Cardiac muscle cell (in vitro differentiated cells and primary cell): ENCODE data around the gene PCDH1. TPM values are rescaled to one million over a fixed set of nuclear protein-coding genes. Genes with fewer than 3 reads are reported as not detected.

Experiments used
- DNase-seq, 2 donors: peaks; one replicate each; pipeline versions ENCODE4 v3.0.0 to v3.0.0-alpha.2; 2010 to 2017; ENCODE audit warnings: low read depth in 1 of 2, low spot score in 1 of 2
- H3K27ac ChIP-seq: fragments of 200-600 bp; sonication (generic); 2 replicates; pipeline ENCODE4 v1.5.1; 2016
- H3K27me3 ChIP-seq: fragments of 200-600 bp; sonication (generic); 2 replicates; pipeline ENCODE4 v1.6.0; 2016; ENCODE audit warnings: control low read depth
- H3K36me3 ChIP-seq: fragments of 200-600 bp; sonication (generic); 2 replicates; pipeline ENCODE4 v1.5.1; 2016; ENCODE audit warnings: control low read depth
- H3K4me1 ChIP-seq: fragments of 200-600 bp; sonication (generic); 2 replicates; pipeline ENCODE4 v1.8.1; 2017; ENCODE audit warnings: low read depth, mild to moderate bottlenecking, mixed run types
- H3K4me3 ChIP-seq: fragments of 200-600 bp; sonication (generic); 2 replicates; pipeline ENCODE4 v1.5.1; 2016; ENCODE audit warnings: mild to moderate bottlenecking
- H3K9me3 ChIP-seq: fragments of 200-600 bp; sonication (generic); 2 replicates; pipeline ENCODE4 v1.5.1; 2017; ENCODE audit warnings: low read depth, mild to moderate bottlenecking, control low read depth
- polyA plus RNA-seq: library from polyadenylated mRNA; unstranded; fragments of >200 nt; fragmentation: Nextera tagmentation; extraction: Ambion mirVana; gene quantifications from 2 replicates; pipeline ENCODE4 v1.2.1, GENCODE V29; 2016
- total RNA-seq: library from RNA; depleted of rRNA; stranded (reverse); fragments of >200 nt; gene quantifications from 2 replicates; pipeline ENCODE4 v1.2.3, GENCODE V29; 2016
- TF ChIP-seq, protein P1 (sequence below): IDR thresholded peaks from 2 replicates; pipeline ENCODE4 v1.5.1; 2012; ENCODE audit warnings: low read depth, mild to moderate bottlenecking, low read length

PCDH1 gene
- total and polyA plus RNA-seq, 2 experiments from 2014 or later: 0.63 to 0.77 TPM

DNA sequence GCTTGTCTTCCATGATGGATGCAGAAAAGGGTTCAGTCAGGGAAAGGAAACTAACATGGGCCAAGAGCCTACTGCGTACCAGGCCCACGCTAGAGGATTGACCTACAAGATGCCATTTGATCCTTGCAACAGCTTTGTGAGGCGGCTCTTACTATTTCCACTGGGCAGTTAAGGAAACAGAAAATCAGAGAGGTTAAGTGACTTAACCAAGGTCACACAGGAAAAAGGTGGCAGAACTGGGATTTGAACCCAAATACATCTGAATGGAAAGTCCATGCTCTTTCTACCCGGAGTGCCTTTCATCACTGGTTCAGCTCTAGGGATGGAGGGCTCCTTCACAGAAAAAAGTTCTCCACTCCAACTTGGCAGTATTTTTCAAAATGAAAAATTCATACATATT is 50.0 kb downstream of the PCDH1 start:
- H3K9me3 ChIP-seq: no peaks in the 10 kb centered on the region
- TF ChIP-seq, protein P1, sequence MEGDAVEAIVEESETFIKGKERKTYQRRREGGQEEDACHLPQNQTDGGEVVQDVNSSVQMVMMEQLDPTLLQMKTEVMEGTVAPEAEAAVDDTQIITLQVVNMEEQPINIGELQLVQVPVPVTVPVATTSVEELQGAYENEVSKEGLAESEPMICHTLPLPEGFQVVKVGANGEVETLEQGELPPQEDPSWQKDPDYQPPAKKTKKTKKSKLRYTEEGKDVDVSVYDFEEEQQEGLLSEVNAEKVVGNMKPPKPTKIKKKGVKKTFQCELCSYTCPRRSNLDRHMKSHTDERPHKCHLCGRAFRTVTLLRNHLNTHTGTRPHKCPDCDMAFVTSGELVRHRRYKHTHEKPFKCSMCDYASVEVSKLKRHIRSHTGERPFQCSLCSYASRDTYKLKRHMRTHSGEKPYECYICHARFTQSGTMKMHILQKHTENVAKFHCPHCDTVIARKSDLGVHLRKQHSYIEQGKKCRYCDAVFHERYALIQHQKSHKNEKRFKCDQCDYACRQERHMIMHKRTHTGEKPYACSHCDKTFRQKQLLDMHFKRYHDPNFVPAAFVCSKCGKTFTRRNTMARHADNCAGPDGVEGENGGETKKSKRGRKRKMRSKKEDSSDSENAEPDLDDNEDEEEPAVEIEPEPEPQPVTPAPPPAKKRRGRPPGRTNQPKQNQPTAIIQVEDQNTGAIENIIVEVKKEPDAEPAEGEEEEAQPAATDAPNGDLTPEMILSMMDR: no peak
- H3K4me3 ChIP-seq: no peak overlapping the region

DNA sequence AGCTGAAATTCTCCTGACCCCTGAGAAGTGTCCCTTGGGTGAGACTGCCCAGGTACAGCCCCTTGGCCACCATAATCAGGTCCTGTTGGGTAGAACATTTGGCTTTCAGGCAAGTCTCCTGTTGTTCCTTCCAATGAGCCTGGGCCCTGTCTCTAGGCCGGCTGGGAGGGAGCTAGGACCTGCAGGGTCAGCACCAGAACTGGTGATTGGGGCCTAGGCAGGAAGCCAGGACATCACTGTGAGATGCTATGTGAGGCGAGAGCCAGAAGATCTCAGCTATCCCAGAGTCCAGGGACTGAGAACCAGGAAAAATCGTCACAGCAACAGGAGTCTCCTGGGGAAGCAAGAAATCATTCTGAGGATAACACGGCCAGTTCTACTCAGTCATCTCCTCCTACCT is 51.5 kb downstream of the PCDH1 start:
- H3K4me1 ChIP-seq: no peaks in the 10 kb centered on the region
- H3K9me3 ChIP-seq: no peaks in the 10 kb centered on the region
- DNase-seq: no peak
- no peak overlapping the region for H3K4me3 ChIP-seq
- no peak overlapping the region for H3K27ac ChIP-seq
- H3K27me3 ChIP-seq: no peaks in the 10 kb centered on the region
- TF ChIP-seq, protein P1: no peak
- no peaks in the 10 kb centered on the region for H3K36me3 ChIP-seq

More for the DNA sequence above, 50.0 kb downstream of the PCDH1 start:
- Histone ChIP-seq H3K36me3 (no peaks in the 10 kb centered on the region), H3K4me1 (no peaks in the 10 kb centered on the region), H3K27me3 (no peaks in the 10 kb centered on the region), H3K27ac (no peak overlapping the region)
- no peak for DNase-seq

DNA sequence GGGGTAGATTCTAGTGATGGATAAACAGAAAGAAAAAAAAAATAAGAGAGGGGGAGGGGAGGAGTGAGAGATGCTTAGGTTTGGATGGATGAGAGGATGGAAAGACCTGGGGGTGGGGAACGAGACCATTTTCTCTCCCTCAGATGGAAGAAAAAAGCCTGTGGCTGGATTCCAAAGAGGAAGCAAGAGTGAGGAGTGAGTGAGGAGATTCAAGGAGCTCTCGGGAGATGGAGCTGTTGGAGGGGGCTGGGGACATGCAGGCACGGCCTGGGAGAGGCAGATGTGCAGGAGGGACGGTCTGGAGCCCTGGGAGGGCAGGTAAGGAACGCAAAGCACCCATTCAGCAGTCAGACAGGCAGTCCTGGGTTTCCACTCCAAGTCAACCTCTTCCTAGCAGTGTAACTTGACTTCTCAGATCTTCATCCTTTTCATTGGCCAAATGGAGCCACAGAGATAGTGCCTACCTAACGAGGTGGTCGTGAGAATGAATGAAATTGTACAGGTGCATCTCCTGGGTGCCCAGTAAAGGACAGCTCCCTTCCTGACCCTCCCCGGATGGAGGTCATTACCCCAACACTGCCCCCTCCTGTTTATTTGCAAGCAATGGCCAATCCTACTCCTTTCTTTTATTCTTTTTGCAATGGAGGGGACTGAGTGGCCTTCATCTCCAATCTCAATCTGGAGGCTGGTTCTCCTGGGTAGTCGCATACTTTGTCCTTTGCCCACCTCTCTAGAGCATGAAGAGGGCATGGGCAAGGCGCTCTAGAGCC is 52.2 kb downstream of the PCDH1 start:
- DNase-seq: peak in 1 of 2 donors; percentile 36

DNA sequence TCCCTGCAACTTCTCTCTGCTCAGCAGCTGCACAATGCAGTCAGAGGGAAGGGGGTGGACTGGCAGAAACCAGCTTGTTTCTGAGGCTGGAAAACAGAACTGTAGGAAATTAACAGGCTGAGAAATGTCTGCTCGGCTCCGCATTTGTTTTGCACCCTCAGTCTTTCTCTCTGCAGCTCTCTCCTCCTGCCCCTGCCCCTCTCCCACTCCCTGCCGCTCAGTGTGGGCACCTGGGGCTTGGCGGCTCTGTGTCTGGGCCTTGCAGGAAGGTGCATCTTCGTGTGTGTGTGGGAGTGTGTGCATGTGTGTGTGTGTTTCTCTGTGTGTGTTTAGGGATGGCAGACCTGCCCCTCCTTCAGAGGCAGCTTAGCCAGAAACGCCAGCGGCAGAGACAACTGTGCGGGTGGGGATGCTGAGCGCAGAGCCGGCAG is 53.0 kb downstream of the PCDH1 start:
- Histone ChIP-seq H3K27ac (no peak overlapping the region), H3K27me3 (no peaks in the 10 kb centered on the region)

More for the DNA sequence above, 52.2 kb downstream of the PCDH1 start:
- Histone ChIP-seq H3K4me3 (no peak overlapping the region), H3K27ac (no peak overlapping the region), H3K36me3 (no peaks in the 10 kb centered on the region), H3K9me3 (no peaks in the 10 kb centered on the region), H3K27me3 (no peaks in the 10 kb centered on the region), H3K4me1 (no peaks in the 10 kb centered on the region)
- TF ChIP-seq, protein P1: peak; percentile 44

GRCh38 chr5:141824717-141825116 is 53.5 kb downstream of the PCDH1 start:
- H3K4me3 ChIP-seq: no peak overlapping the region
- no peaks in the 10 kb centered on the region for H3K4me1 ChIP-seq
- no peak overlapping the region for H3K27ac ChIP-seq
- TF ChIP-seq, protein P1: no peak
- H3K36me3 ChIP-seq: no peaks in the 10 kb centered on the region
- no peaks in the 10 kb centered on the region for H3K9me3 ChIP-seq
- no peaks in the 10 kb centered on the region for H3K27me3 ChIP-seq
- no peak for DNase-seq

More for the DNA sequence above, 53.0 kb downstream of the PCDH1 start:
- Histone ChIP-seq H3K4me1 (no peaks in the 10 kb centered on the region), H3K4me3 (no peak overlapping the region), H3K9me3 (no peaks in the 10 kb centered on the region), H3K36me3 (no peaks in the 10 kb centered on the region)
- no peak for DNase-seq
- TF ChIP-seq, protein P1: no peak
